Ovary (tissue), 3 donors: ENCODE measurements around the gene HNRNPK.

Experiments used
- CTCF ChIP-seq, 3 donors: fragments of 450-650 bp in 2 of 3; fragments of 200-600 bp in 1 of 3; IDR thresholded peaks; one replicate each; pipeline versions ENCODE4 v1.5.1 to v1.8.0; 2016 to 2022; ENCODE audit warnings: antibody characterized with exemption in 3 of 3, mild to moderate bottlenecking in 1 of 3
- EP300 ChIP-seq: sonication (generic); formaldehyde crosslinking; IDR thresholded peaks from one replicate; pipeline ENCODE4 v1.6.1; 2017; ENCODE audit warnings: antibody characterized with exemption
- POLR2A ChIP-seq: fragments of 450-650 bp; IDR thresholded peaks from one replicate; pipeline ENCODE4 v1.6.1; 2017; ENCODE audit warnings: antibody characterized with exemption, mild to moderate bottlenecking, moderate library complexity
- donor health status: DM: no; HTN: no; CAD: no.

DNA sequence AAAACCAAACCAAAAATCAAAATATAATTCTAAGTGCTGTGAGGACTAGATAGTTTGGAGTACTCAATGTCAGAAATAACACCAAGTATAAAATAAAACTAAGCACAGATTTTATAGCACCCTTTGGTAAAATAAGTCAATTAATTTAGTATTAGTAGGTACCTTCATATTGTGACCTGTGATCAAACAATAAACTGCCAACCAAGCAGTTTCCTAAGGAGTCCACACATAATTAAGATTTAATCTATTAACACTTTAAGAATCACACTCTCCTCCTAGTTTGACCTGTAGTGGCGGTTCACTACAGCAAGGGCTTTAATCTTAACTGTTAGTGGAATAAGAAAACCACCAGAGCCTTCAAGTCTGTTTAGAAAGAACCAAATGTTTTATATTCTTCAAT lies 2.8 kb downstream of the HNRNPK start:
- no peak for TF ChIP-seq POLR2A
- TF ChIP-seq CTCF (IDR thresholded peaks at IDR 0.05): no peak
- no peak for TF ChIP-seq EP300
